Mucosa of stomach (tissue), 1 donor: Measurements from ENCODE around the gene LASP1.

Experiments
- H3K27me3 ChIP-seq: one replicate; pipeline ENCODE4 v1.7.0; 2013; ENCODE audit warnings: mild to moderate bottlenecking, low read length; ENCODE audit not compliant: control insufficient read depth, insufficient read depth
- H3K36me3 ChIP-seq: one replicate; pipeline ENCODE4 v1.7.0; 2013; ENCODE audit warnings: low read length; ENCODE audit not compliant: control insufficient read depth, insufficient read depth
- H3K4me1 ChIP-seq: one replicate; pipeline ENCODE4 v1.7.0; 2013; ENCODE audit warnings: mild to moderate bottlenecking, low read length; ENCODE audit not compliant: control insufficient read depth, insufficient read depth
- H3K4me3 ChIP-seq: one replicate; pipeline ENCODE4 v1.7.0; 2013; ENCODE audit warnings: low read length
- H3K9ac ChIP-seq: one replicate; pipeline ENCODE4 v1.7.0; 2013; ENCODE audit warnings: mild to moderate bottlenecking, low read length, moderate library complexity
- H3K9me3 ChIP-seq: one replicate; pipeline ENCODE4 v1.7.0; 2013; ENCODE audit warnings: mild to moderate bottlenecking, low read length, moderate library complexity; ENCODE audit not compliant: control insufficient read depth
- donor health status: Pancreatic carcinoma.

The LASP1 gene

DNA sequence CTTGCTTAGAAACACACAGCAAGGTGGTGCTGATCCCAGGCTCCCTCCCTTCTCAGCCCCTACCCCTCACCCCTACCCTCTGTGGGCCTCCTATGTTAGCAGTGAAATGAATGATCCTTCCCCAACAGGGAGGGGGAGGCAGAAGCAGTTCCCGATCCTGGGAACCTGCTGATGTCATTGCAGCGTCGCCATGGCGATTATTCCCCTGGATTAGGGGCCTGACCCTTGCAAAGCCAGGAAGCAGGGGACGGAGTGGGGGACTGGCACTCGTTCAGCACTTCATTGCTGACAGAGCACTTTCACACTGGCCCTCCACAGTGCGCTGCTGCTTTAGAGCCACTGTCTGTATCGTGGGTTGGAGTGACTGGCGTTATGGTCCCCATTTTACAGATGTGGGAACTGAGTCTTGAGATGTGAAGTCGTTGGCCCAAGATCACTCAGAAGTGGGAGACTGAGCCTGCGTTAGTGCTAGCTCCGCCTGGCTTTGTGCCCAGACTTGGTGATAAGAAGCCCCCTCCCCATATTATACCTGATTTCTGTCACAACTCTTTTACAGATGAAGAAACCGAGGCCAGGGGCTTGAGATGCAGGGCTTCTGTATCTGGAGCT is 26.6 kb downstream of the LASP1 start:
- Histone ChIP-seq H3K9ac (no peak overlapping the region), H3K4me1 (peaks cover 49% of the 10 kb centered on the region), H3K36me3 (peaks cover 51% of the 10 kb centered on the region), H3K27me3 (no peaks in the 10 kb centered on the region), H3K4me3 (no peak overlapping the region), H3K9me3 (no peaks in the 10 kb centered on the region)

DNA sequence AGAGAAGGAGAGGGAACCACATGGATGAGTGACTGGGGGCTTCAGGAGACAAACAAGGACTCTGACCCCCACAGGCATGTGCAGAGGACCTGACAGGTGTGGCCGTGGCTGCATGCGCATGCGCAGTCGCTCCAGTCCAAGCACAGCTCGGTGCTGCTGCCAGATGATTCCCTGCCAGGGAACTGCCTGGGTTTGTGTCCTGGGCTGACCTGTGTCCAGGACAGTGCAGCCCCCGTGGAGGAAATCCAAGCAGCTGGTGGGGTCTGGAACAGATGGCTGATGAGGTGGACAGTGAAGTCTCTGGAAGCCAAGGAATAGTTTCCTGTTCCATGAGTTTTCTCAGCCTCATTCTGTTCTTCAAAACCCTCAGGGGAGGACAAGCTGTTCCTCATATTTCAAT is 27.3 kb downstream of the LASP1 start:
- Histone ChIP-seq H3K9ac (no peak overlapping the region), H3K36me3 (peaks cover 45% of the 10 kb centered on the region), H3K27me3 (no peaks in the 10 kb centered on the region), H3K4me3 (no peak overlapping the region), H3K4me1 (peaks cover 49% of the 10 kb centered on the region), H3K9me3 (no peaks in the 10 kb centered on the region)

DNA sequence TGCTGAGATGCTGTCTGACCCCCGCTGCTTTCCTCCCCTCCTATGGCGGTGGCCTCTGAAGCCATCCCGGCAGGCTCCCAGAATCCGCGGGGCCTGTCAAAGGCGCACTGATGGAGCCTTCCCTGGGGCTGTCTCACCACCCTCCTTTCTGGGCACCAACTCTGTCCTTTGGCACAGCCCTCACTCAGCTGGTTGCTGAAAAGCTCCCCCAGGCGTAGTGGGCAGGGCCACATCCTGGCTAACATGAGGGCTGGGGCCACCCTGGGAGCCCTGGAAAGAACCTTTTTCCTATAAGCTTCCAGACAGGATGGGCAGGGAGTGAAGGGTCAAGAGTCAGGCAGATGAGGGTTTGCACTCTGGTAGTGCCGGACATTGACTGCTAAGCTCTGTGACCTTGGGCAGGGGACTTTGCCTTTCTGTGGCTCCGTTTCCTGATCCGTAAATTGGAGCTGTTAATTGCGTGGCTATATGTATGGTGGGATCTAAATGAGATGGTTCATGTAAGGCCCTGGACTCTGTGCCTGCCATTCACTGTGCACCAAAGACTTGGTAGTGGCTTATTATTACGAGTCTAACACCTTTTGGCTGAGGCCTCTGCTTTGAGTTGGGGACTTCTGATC is 27.9 kb downstream of the LASP1 start:
- no peaks in the 10 kb centered on the region for H3K27me3 ChIP-seq
- H3K9me3 ChIP-seq: no peaks in the 10 kb centered on the region
- peaks cover 44% of the 10 kb centered on the region for H3K4me1 ChIP-seq
- H3K4me3 ChIP-seq: no peak overlapping the region
- H3K36me3 ChIP-seq: peaks cover 39% of the 10 kb centered on the region
- H3K9ac ChIP-seq: no peak overlapping the region

DNA sequence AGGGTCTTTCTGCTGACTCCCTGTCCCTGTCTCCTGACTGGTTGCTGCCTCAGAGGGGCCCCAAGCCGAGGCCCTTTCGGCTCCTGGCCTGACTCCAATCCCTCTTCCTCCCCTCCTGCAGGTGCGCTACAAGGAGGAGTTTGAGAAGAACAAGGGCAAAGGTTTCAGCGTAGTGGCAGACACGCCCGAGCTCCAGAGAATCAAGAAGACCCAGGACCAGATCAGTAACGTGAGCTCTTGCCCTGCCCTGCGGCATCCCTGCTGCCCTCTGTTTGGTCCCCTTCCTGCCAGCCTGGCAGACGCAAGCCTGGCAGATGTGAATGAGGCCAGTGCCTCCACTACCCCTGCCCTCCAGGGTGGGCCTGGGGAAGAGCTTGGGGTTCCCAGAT is 28.4 kb downstream of the LASP1 start:
- Histone ChIP-seq H3K27me3 (no peaks in the 10 kb centered on the region), H3K4me3 (no peak overlapping the region), H3K9ac (no peak overlapping the region), H3K4me1 (peaks cover 40% of the 10 kb centered on the region), H3K9me3 (no peaks in the 10 kb centered on the region), H3K36me3 (peaks cover 34% of the 10 kb centered on the region)

DNA sequence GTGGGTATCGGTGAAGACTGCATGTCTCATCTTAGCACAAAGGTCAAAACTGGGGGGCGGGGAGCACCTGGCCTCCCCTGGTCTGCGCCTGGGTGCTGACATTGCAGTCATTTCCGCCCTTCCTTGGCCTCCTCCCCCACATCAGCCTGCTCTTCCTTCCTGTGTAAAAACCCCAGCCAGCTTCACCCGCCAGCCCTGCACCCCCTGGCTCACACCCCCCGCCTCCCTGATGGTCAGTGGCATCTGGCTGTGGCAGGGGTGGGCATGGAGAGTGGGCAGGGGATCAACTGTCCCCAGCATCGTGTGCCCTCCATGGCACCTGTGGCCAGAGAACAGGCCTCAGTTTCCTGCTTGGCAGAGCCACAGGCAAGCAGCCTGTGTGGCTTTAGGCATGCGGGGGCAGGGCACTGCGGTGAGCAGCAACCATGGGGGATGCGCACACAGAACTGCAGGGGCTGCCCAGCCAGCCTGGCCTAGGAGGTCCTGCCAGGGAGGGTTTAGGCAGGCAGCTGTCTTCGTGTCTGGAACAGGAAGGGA is 29.0 kb downstream of the LASP1 start:
- Histone ChIP-seq H3K4me1 (peaks cover 44% of the 10 kb centered on the region), H3K9me3 (no peaks in the 10 kb centered on the region), H3K36me3 (peaks cover 36% of the 10 kb centered on the region), H3K9ac (no peak overlapping the region), H3K27me3 (no peaks in the 10 kb centered on the region), H3K4me3 (no peak overlapping the region)

DNA sequence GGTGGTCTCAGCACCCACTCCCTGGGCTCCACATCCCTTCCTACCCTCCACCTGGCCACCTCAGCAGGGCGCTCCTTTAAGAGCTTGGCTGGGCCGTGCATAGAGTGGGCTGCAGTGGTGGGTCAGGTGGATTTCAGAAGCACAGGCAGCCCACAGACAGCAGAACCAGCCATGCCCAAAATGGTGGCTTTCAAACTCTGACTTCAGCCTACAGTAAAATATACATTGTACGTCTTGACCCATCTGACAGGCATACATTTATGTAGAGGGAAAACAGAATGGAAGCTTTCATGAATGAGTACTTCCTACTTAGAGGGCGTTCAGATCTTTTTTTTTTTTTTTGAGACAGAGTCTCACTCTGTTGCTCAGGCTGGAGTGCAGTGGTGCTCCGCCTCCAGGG is 29.6 kb downstream of the LASP1 start:
- H3K36me3 ChIP-seq: peaks cover 32% of the 10 kb centered on the region
- H3K9me3 ChIP-seq: no peaks in the 10 kb centered on the region
- H3K27me3 ChIP-seq: no peaks in the 10 kb centered on the region
- H3K4me3 ChIP-seq: no peak overlapping the region
- peaks cover 44% of the 10 kb centered on the region for H3K4me1 ChIP-seq
- H3K9ac ChIP-seq: no peak overlapping the region

DNA sequence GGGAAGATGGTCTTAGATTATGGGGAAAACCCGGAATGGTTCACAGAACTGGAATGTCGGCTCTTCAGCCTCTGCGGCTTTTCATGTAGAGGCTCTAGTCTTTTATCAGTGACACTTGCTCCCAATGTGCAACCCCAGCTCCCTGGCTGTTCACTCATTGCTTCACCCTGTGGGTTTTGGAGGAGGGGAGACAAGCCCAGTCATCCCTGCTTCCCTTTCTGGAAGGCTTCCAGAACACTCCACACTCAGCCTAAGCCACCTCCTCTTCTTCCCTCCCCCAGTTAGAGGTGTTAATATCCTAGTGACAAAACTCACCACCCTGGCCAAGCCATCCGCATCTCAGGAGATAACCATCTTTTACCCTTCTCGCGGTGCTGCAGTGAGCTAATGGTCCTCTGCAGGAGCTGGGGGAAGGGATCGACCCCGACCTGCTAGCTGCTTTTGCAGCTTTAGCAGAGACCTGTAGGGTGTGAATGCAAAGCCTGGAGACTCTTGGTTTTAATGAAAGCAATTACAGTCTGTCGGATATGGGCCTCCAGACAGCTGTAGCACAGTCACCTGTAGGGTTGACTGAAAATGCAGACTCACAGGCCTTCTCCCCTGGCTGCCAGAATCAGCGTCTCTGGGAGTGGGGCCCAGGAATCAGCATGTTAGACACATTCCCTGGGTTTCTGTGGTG is 31.3 kb downstream of the LASP1 start:
- Histone ChIP-seq H3K9ac (no peak overlapping the region), H3K36me3 (peaks cover 27% of the 10 kb centered on the region), H3K27me3 (no peaks in the 10 kb centered on the region), H3K9me3 (no peaks in the 10 kb centered on the region), H3K4me3 (no peak overlapping the region), H3K4me1 (peaks cover 37% of the 10 kb centered on the region)

DNA sequence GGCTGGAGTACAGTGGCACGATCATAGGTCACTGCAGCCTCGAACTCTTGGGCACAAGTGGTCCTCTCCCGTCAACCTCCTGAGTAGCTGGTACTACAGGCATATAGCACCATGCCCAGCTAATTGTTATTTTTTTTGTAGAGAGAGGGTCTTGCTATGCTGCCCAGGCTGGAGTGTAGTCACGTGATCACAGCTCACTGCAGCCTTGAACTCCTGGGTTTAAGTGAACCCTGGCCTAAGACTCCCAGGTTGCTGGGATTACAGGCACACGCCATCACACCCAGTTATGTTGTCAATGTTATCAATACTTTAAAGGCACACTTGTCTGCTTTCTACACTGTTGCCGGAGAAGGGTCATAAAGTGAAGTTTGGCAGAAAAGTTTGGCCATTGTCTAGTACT is 33.5 kb downstream of the LASP1 start:
- Histone ChIP-seq H3K4me3 (no peak overlapping the region), H3K27me3 (no peaks in the 10 kb centered on the region), H3K9ac (no peak overlapping the region), H3K36me3 (peaks cover 16% of the 10 kb centered on the region), H3K9me3 (no peaks in the 10 kb centered on the region), H3K4me1 (peaks cover 22% of the 10 kb centered on the region)

DNA sequence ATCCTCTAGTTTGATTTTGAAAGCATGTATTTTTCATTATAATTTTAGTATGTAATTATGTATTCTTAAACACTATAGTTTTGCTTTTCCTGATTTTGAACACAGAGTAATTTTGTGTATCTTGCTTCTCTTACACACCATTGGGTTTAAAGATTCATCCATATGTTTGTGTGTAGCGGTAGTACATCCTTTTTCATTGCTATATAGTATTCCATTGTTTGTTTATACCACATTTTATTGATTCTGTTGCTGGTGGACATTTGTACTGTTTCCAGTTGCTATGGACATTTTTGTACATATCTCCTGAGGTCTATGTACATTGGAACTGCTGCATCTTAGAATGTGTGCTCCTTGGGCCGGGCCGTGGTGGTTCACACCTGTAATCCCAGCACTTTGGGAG is 35.0 kb downstream of the LASP1 start:
- Histone ChIP-seq H3K9ac (no peak overlapping the region), H3K27me3 (no peaks in the 10 kb centered on the region), H3K4me3 (no peak overlapping the region), H3K36me3 (peaks cover 8% of the 10 kb centered on the region), H3K9me3 (no peaks in the 10 kb centered on the region), H3K4me1 (peaks cover 17% of the 10 kb centered on the region)

DNA sequence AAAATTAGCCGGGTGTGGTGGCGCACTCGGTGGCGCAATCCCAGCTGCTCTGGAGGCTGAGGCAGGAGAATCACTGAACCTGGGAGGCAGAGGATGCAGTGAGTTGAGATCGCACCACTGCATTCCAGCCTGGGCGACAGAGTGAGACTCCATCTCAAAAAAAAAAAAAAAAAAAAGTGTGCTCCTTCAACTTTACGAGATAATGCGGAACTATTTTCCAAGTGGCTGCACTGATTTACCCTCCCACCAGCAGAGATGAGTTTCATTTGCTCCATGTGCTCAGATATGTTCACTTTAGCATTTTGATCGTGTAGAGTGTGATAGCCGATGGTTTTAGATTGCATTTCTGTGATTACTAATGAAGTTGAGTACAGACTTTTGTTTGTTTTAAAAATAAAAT is 35.5 kb downstream of the LASP1 start:
- Histone ChIP-seq H3K4me3 (no peak overlapping the region), H3K9me3 (no peaks in the 10 kb centered on the region), H3K9ac (no peak overlapping the region), H3K27me3 (no peaks in the 10 kb centered on the region), H3K36me3 (peaks cover 8% of the 10 kb centered on the region), H3K4me1 (peaks cover 17% of the 10 kb centered on the region)

DNA sequence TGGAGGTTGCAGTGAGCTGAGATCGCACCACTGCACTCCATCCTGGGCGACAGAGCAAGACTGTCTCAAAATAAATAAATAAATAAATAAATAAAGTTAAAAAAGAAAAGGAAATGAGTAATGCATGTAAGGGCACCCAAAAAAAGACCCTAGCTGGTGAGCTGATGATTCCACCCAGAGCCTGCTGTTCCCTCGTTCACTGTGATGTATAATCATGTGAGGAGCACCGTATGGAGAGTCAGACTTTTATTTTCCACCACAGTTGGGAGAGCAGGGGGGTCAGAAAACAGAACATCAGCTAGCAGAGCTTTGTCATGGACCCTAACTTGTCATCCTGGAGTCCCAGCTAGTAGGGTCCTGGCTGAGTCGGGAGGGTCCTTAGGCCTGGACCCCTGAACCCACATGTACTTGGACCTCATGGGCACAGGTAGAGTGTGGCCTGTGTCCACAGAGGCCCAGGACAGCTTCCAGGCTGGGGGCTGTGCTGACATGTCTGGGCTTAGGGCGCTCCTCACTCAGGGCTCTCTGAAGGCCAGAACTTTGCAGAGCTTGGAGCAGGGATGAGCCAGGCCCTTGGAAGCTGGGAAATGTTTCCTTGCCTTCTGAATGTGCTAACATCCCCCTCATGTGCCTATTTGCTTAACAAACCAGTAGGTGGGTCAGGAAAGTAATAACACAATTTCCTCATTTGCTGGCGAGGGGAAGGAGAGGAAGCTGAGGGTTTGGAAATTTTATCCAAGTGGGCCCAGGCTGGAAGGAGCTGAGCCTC is 36.8 kb downstream of the LASP1 start:
- no peaks in the 10 kb centered on the region for H3K9me3 ChIP-seq
- no peak overlapping the region for H3K4me3 ChIP-seq
- H3K27me3 ChIP-seq: no peaks in the 10 kb centered on the region
- peaks cover 14% of the 10 kb centered on the region for H3K36me3 ChIP-seq
- no peak overlapping the region for H3K9ac ChIP-seq
- peaks cover 17% of the 10 kb centered on the region for H3K4me1 ChIP-seq
